ENCODE data around the gene SECISBP2. TPM values are rescaled to one million over a fixed set of nuclear protein-coding genes. Genes with fewer than 3 reads are reported as not detected.

The SECISBP2 gene
- total RNA-seq, 1 donor = 32.6 TPM

- no peak for TF ChIP-seq CTCF (IDR thresholded peaks at IDR 0.05; ENCODE audit: insufficient read depth, low read length)
Measured at GRCh38 chr9:89358985-89359384, 40.7 kb downstream of the SECISBP2 start.

DNA sequence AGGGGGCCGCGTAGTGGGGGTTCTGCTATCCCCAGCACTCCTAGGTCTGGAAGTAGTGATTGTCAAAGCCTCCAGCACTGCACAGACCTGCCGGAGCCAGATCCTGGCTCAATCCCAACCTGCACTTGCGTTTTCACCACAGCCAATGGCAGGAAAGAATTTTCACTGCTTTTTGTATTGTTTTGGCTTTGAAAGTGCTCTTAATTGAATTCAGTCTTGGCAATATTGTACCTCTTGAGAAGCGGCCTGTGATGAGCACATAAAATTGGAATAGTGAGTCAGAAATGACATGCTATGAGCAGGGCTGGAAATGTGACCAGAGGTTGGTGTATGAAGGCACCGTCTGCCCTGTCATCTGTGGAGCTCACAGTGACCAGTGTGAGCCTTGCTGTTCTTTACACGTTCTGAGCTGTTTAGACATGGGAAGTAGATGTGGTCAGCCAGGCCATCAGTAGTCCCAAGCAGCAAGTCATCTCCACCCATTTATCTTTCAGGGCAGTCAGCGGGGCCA, 41.5 kb downstream of the SECISBP2 start:
- DNase-seq (ENCODE audit: low read depth) = peak; percentile 27
- no peak overlapping the region for H3K4me3 ChIP-seq (ENCODE audit: low read depth, low read length)
- TF ChIP-seq CTCF (IDR thresholded peaks at IDR 0.05; ENCODE audit: insufficient read depth, low read length) = no peak

More at GRCh38 chr9:89358985-89359384, 40.7 kb downstream of the SECISBP2 start:
- no peak overlapping the region for H3K4me3 ChIP-seq (ENCODE audit: low read depth, low read length)
- no peak for DNase-seq (ENCODE audit: low read depth)

DNA sequence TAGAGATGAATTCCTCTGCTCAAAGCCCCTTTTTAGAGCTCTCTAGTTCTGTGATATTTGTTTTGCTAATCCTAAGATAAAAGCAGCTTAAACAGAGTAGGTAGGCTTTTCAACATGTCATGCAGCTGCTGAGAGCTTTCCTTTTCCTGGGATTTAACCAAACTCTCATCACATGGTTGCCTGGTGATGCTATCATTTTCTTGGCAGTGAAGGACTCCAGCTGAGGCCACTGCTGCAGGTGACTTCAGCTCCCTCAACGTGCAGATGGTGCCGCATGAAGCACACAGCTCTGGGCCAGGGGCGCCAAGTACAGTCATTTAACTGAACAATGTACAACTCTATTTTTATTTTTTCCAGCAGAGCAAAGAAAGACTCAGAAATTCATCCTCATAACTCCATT, 42.2 kb downstream of the SECISBP2 start:
- no peak for TF ChIP-seq CTCF (IDR thresholded peaks at IDR 0.05; ENCODE audit: insufficient read depth, low read length)
- no peak for DNase-seq (ENCODE audit: low read depth)
- H3K4me3 ChIP-seq (ENCODE audit: low read depth, low read length) = no peak overlapping the region

DNA sequence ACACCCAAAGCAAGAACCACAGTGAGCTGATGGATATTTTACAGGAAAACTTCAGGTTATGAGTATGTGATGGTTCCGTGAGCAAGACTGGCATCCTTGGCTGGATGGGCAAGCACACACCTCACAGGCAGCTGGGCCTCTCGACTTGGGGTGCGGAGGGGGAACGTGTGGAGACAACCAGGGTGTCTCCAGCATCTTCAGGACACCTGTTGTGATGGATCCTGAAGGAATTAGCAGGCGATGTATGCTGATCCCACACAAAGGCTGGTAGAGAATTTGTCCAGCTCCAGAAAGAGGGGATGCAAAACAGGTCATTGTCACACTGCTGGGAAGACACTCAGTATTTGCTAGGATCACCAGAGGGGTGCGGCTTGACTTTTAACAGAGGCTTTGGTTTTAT, 42.7 kb downstream of the SECISBP2 start:
- TF ChIP-seq CTCF (IDR thresholded peaks at IDR 0.05; ENCODE audit: insufficient read depth, low read length) = no peak
- no peak for DNase-seq (ENCODE audit: low read depth)
- H3K4me3 ChIP-seq (ENCODE audit: low read depth, low read length) = no peak overlapping the region

GRCh38 chr9:89361816-89362646, 43.7 kb downstream of the SECISBP2 start:
- DNase-seq (ENCODE audit: low read depth) = no peak
- no peak for TF ChIP-seq CTCF (IDR thresholded peaks at IDR 0.05; ENCODE audit: insufficient read depth, low read length)
- no peak overlapping the region for H3K4me3 ChIP-seq (ENCODE audit: low read depth, low read length)

DNA sequence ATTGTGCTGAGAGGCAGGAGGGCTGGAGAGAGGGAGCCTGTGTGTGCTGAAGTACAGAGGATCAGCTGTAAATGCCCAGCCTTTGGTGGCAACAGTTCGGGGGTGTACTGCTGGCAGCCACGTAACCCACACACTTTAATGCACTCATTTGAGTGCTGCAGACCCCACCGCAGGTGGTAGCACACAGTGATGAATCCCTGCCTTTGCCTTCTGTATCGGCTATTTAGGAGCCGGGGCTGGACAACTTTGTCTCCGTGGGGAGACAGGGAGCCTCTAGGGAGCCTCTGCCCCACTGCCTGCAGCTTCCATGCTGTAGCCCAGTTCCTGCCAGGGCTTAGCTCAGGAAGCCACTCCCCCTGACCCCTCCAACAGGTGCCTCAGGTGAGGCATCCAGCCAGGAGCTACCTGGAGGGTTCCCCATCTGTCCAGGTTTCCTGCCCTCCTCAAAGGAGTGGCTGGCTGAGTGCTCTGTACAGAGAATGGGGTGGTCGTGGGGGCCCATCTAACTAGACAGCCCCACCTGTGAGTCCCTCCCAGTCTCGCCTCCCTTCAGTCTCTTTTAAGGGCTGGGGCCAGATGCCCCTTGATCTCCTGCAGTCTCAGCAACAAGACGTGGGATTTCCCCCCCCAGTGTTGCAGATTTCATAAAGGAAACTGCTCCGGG, 44.5 kb downstream of the SECISBP2 start:
- no peak for TF ChIP-seq CTCF (IDR thresholded peaks at IDR 0.05; ENCODE audit: insufficient read depth, low read length)
- no peak for DNase-seq (ENCODE audit: low read depth)
- H3K4me3 ChIP-seq (ENCODE audit: low read depth, low read length) = no peak overlapping the region
